Esophagus mucosa (tissue), 1 donor: ENCODE results near the gene OR4D9. TPM values are rescaled to one million over a fixed set of nuclear protein-coding genes. Genes with fewer than 3 reads are reported as not detected.
A peak's percentile ranks its signal among the peaks of the same experiment; 100 is the strongest.
"Not testable (repeated sequence)": the region's sequence is repeated elsewhere in the genome, so short reads cannot be mapped to it uniquely, and the experiment has no call there.

Experiments
- ATAC-seq: fragments of 200-7000 bp; cut with Tn5 transposase; one replicate; pipeline ENCODE4 v1.9.1; 2020
- total RNA-seq: library from RNA; stranded (reverse); gene quantifications from one replicate; pipeline ENCODE4 v1.2.4, GENCODE V29; 2023
- donor health status: DM: yes; HTN: yes; CAD: no.

OR4D9 gene
- not detected for total RNA-seq

DNA sequence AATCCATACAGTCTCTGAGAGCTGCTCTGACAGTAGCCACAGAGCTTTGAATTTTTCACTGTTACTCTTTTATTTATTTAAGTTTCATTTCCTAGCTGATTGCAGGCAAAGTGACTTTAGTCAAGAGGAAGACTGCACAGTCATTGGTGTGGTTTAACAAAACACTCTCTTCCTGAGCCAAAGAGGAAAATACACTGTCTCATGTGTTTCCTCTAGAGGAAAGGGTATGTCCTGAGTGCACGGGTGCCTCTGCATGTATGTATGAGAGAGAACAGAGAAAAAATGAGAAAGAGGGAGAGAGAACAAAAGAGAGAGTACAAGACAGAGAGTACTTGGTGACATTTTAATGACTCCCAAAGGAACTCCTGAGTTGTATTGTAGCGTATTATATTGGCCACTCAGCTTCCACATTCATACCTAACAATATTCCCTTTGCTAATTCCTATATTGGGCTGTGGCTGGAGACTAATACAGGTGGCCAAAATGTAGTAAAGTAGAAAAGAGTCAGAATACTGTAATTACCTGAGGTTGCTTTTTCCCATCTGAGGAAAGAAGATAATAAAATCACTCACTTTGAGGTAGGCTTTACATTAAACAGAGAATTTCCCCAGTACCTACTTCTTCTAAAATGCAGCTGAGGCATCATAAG lies at the start of gene OR4D9:
Gene OR4D9, plus strand, starts transcription at position 599 of the 649 bp plus-strand sequence. CDS start 3,374 bp downstream, outside the sequence.
- ATAC-seq: no peak

DNA sequence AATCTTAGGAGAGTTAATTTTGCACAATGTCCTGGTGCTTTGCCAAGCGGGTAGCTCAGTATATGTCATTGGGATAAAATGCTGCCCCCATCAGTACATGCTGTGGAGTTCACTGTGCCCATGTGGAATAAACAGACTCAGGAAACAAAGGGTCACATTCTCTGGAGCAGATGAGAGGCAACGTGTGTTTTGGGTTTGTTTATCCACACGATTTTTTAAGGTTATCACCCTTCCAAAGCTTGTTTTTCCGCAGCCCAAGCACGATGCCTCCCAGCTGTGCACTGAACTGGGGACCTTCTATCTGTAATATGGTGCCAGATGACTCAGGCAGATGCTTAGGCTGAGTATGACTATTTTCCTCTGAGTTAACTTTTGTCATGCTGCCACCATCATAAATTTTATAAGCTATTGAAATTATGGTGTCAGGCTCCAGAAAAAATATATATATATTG lies 48.1 kb upstream of the OR4D9 start:
- no peak for ATAC-seq

DNA sequence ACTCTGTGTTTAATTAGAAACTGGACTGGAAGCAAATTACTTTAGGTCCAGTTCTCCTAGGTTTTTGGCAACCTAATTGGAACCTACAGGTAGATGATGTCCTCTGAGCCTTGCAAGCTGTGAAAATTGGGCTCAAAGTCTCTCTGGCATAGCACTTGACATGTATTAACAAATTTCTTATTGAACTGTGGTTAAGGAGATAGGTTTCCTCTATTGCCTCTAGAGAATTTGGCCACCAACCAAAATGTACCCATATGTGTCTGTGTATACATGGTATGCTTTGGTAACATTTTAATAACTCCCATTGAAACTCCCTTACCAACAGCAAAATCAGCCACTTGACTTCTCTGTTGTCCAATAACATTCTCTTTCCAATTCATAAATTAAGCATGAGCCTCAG lies 38.3 kb upstream of the OR4D9 start, which contains the start of gene OR4D10:
Gene OR4D10, plus strand, starts transcription at position 301 of the 400 bp plus-strand sequence. CDS start 4,115 bp downstream, outside the sequence.
- no peak for ATAC-seq

DNA sequence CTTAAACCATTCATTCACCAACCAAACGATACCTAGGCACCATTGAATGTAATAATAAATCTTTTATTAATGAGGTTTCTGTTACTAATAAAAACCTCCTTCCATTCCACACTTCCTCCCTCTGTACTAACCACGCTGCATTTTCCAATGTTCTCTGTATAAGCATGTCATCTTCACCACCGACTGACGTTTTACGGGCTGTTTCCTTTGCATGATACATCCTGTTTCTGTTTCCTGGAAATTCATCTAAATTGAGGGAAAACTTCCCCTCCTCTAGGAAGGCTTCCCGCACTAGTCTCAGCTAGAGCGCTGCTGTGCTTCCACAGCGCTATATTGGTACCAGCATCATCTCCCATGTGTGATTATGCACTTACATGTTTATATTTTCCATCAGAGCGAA lies 36.2 kb upstream of the OR4D9 start:
- ATAC-seq: no peak

DNA sequence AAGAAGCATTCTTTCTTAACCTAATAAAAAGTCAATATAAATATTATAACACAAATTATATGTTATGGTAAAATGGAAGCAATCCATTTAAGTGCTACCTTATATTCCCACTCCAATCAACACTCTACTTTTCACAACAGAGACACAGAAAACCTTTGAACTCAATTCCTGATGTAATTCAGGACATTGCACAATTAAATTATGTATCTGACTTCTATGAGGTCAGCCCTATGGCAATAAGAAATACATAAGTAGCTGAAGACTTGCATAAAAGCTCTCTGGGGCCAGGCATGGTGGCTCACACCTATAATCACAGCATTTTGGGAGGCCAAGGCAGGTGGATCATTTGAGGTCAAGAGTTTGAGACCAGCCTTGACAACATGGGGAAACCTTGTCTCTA lies 31.4 kb upstream of the OR4D9 start:
- ATAC-seq: no peak

GRCh38 chr11:59480359-59480758 lies 31.0 kb upstream of the OR4D9 start:
- ATAC-seq: no peak

DNA sequence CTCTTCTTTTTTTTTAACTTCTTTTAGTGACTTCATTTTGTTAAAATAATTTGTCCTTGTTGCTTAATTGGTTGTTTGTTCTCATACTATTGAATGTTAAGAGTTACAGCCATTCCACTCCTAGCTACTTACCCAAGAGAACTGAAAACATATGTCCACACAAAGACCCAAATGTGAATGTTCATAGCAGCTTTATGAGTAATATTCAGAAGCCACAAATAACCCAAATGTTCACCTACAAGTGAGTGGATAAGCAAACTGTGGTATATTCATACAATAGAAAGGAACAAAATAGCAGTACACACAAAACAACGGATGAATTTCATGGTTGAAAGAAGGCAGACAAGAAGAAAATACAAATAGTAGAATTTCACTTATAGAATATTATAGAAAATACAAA lies 9.4 kb upstream of the OR4D9 start:
- no peak for ATAC-seq

- no peak for ATAC-seq
Observed at GRCh38 chr11:59503276-59503675, 8.1 kb upstream of the OR4D9 start, which contains the start of gene OR4D11. OR4D11 (plus strand) TSS chr11:59503576; CDS start chr11:59503576, 0 bp downstream.

DNA sequence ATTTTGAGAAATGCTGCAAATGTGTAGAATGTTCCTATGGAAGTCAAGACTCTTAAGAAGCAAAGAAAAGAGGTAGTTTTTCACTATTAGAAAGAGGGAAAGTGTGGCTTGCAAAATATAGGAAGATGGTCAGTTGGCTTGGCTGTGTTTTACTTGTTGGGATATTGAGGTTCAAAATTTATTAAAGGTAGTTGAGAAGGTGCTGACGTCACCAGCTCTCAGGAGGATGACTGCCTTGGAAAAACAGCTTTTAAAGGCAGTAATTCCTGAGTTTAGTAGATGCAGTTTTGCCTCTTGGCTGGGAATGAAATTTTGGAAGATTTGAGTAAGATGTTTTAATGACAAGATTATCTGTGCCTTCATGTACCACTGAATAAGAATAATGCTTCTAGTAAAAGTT lies 336 bp downstream of the OR4D9 start:
- ATAC-seq: no peak

DNA sequence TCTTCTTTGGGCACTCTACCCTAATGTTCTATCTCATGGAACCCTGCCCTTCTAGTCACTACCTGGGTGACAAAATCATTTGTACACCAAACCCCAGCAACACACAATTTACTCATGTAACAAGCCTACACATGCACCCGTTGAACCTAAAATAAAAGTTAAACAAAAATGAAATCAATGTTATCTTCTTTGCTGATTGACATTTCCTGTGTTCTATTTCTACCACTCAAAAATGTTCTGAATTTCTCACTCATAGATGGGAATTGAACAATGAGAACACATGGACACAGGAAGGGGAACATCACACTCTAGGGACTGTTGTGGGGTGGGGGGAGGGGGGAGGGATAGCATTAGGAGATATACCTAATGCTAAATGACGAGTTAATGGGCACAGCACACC lies 8.8 kb downstream of the OR4D9 start:
- not testable (repeated sequence) for ATAC-seq

- ATAC-seq: no peak
Observed at GRCh38 chr11:59520741-59521140, 9.4 kb downstream of the OR4D9 start.

- no peak for ATAC-seq
Observed at GRCh38 chr11:59523541-59523940, 12.2 kb downstream of the OR4D9 start.

DNA sequence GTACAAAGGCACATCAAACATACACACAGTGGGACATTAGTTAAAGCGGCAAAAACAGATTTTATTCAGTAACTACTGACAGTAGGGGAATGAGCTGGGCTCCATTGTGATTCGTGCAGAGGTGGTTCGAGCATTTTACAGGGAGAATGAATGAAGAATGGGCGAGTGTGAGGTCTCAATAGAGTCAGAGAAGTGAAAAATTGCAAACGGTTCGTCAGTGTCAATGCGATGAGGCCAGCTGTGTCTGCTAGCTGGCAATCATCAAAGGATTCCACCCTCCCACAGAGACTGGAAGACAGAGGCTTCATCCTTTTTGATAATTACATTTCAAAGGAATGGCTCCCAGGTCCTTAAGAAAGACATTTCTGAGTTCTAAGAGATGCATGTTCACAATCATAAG lies 17.4 kb downstream of the OR4D9 start:
- ATAC-seq: no peak

DNA sequence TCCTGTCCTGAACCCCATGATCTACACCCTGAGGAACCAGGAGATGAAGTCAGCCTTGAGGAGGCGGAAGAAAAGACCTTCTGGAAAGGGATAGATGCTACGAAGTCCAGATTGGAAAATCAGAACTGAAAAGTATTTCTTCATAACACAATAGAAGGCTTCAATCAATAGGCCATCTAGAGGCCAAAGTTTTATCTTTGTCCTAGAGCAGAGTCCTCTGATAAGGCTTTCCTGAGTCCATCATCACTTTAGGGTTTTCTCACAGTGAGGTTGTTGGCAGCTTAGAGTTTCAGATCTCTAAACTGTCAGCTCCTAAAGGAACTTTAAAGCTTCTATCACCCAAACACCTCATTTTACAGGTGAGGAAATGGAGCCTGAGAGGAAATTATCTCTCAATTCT lies 21.3 kb downstream of the OR4D9 start:
- no peak for ATAC-seq

GRCh38 chr11:59534676-59535075 lies 23.3 kb downstream of the OR4D9 start:
- no peak for ATAC-seq

- ATAC-seq: no peak
Observed at GRCh38 chr11:59542142-59542810, 30.9 kb downstream of the OR4D9 start.

- not testable (repeated sequence) for ATAC-seq
Observed at GRCh38 chr11:59543713-59544112, 32.4 kb downstream of the OR4D9 start.

GRCh38 chr11:59544869-59545178 lies 33.5 kb downstream of the OR4D9 start:
- no peak for ATAC-seq

GRCh38 chr11:59545179-59546020 lies 34.1 kb downstream of the OR4D9 start:
- ATAC-seq: peak; percentile 49

DNA sequence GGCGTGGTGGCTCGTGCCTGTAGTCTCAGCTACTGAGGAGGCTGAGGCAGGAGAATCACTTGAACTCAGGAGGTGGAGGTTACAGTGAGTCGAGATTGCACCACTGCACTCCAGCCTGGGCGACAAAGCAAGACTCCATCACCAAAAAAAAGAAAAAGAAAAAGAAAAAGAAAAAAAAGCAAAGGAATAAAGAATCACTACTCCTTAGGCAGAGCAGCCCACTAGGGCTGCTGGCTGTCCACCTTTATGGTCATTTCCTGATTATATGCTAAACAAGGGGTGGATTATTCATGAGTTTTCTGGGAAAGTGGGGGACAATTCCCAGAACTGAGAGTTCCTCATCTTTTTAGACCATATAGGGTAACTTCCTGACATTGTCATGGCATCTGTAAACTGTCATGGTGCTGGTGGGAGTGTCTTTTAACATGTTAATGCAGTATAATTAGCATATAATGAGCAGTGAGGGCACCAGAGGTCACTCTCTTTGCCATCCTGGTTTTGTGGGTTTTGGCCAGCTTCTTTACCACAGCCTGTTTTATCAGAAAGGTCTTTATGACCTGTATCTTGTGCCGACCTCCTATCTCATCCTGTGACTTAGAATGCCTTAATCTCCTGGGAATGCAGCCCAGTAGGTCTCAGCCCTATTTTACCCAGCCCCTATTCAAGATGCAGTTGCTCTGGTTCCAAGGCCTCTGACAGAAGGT lies 36.4 kb downstream of the OR4D9 start:
- ATAC-seq: not testable (repeated sequence)

GRCh38 chr11:59548309-59548656 lies 36.9 kb downstream of the OR4D9 start:
- no peak for ATAC-seq

DNA sequence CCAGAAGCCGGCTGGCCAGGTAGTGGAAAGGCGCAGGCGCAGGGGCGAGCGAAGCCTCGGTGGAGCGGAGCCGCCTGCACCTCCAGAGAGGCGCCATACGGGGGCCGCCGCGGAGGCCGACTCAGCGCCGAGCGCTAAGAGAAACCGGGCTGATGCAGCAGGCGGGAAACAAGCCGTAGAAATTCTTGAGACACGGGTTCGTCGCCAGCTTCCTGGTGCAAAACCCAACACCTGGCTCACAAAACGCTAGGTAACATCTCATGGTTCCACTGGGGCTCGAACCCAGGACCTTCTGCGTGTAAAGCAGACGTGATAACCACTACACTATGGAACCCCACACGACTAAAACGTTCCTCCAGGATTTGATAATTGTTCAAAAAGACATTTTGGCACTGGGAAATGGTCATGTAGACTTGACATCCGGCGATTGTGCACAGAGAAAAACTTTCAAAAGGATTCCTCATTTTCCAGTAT lies 39.1 kb downstream of the OR4D9 start:
- peak; percentile 94 for ATAC-seq
